ENCODE data around the gene AP1S2.

Gene AP1S2

GRCh38 chrX:15781961-15782699 lies 72.5 kb downstream of the AP1S2 start:
- no peak overlapping the region for H3K4me3 ChIP-seq (replicated peaks in 1 of 2; ENCODE audit: low read depth in 2 of 2, low read length in 2 of 2)
- no peak for DNase-seq (ENCODE audit: low read depth in 2 of 2)
- TF ChIP-seq, protein P1, sequence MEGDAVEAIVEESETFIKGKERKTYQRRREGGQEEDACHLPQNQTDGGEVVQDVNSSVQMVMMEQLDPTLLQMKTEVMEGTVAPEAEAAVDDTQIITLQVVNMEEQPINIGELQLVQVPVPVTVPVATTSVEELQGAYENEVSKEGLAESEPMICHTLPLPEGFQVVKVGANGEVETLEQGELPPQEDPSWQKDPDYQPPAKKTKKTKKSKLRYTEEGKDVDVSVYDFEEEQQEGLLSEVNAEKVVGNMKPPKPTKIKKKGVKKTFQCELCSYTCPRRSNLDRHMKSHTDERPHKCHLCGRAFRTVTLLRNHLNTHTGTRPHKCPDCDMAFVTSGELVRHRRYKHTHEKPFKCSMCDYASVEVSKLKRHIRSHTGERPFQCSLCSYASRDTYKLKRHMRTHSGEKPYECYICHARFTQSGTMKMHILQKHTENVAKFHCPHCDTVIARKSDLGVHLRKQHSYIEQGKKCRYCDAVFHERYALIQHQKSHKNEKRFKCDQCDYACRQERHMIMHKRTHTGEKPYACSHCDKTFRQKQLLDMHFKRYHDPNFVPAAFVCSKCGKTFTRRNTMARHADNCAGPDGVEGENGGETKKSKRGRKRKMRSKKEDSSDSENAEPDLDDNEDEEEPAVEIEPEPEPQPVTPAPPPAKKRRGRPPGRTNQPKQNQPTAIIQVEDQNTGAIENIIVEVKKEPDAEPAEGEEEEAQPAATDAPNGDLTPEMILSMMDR (IDR thresholded peaks at IDR 0.05; ENCODE audit: low read depth, low read length): no peak
